Right ventricle myocardium inferior (tissue), 1 donor: ENCODE data around the gene RPL11. TPM values are rescaled to one million over a fixed set of nuclear protein-coding genes. Genes with fewer than 3 reads are reported as not detected.
"Not testable (repeated sequence)": the region's sequence is repeated elsewhere in the genome, so short reads cannot be mapped to it uniquely, and the experiment has no call there.

Experiments used
- ATAC-seq: fragments of 200-7000 bp; cut with Tn5 transposase; one replicate; pipeline ENCODE4 v1.9.1; 2020; ENCODE audit warnings: mild to moderate bottlenecking, moderate library complexity
- DNase-seq: peaks from one replicate; pipeline ENCODE4 v3.0.0; 2021; ENCODE audit errors: missing footprints
- intact Hi-C: fragments of 100-400 bp; cut with DNase I; formaldehyde crosslinking; loops from one replicate; pipeline ENCODE4 v1.11.0; 2022
- total RNA-seq: library from RNA; stranded (reverse); fragmentation: NEBNext Ultra II Directional; extraction: Animal tissue kit (Norgen Biotek cat#: 25700); gene quantifications from one replicate; pipeline ENCODE4 v1.2.1, GENCODE V29; 2021
- donor health status: DM: no; HTN: yes; CAD: no; lungs with severe emphysema.

RPL11 gene
- total RNA-seq, 1 donor from 2014 or later = 681 TPM

DNA sequence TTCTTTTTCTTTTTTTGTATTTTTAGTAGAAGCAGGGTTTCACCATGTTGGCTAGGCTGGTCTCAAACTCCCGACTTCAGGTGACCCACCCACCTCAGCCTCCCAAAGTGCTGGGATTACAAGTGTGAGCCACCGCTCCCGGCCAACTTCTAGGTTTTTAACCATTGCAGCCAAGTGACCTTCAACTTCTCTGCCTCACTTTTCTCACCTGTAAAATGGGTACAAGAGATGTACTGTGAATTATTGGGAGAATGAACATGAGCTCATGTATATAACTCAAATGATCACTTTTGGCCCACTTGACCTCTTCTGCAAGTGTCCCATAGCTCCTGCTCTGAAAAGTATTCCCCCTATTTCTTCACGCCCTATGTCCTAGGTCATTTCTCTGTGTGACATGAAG, 11.8 kb upstream of the RPL11 start:
- ATAC-seq = no peak
- DNase-seq = no peak
- intact Hi-C loops = no loop called here

DNA sequence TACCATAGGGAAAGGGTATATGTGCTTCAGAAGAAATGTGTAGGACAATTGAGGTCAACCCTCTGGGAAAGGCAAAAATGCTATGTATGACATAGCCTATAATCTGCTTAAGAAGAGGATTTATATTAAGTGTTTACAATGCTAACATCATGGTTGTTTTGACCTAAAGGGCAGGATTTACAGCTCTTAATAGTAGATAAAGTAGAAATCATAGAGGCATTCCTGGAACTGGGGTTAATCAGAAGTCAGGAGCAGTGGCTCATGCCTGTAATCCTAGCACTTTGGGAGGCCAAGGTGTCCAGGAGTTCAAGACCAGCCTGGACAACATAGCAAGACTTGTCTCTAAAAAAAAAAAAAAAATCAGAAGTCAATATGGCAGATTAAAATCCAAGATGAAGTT, 8.7 kb upstream of the RPL11 start:
- ATAC-seq (no peak), DNase-seq (no peak)
- intact Hi-C loops = no loop called here

DNA sequence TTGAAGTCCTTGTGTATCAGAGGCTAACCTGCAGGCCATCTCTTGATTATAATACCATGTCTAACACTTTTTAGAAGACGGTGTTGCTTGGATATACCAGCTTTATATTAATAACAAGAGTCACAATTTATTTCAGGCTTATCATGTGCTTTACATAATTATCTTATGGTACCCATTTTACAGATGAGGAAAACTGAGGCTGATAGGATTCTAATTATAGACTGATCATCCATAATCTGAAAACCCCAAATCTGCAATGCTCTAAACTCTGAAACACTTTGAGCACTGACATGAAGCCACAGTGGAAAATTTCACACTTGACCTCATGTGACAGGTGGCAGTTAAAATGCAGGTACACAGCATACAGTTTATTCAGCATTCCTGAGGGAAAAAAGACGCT, 7.2 kb upstream of the RPL11 start:
- DNase-seq (no peak), ATAC-seq (no peak)
- intact Hi-C loops = no loop called here

DNA sequence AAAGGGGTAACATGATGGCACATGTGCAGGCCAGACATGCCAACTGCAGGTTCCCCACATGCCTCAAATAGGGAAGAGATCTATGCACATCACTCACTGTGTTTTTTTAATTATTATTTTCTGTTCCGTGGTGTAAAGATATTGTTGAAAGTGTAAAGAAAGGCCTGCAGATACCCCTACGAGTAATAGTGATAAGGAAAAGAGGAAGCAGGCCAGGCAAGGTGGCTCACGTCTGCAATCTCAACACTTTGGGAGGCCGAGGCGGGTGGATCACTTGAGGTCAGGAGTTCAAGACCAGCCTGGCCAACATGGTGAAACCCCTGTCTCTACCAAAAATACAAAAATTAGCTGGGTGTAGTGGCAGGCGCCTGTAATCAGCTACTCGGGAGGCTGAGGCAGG, 6.4 kb upstream of the RPL11 start:
- intact Hi-C loops, DNase-seq, ATAC-seq: not testable (repeated sequence)

DNA sequence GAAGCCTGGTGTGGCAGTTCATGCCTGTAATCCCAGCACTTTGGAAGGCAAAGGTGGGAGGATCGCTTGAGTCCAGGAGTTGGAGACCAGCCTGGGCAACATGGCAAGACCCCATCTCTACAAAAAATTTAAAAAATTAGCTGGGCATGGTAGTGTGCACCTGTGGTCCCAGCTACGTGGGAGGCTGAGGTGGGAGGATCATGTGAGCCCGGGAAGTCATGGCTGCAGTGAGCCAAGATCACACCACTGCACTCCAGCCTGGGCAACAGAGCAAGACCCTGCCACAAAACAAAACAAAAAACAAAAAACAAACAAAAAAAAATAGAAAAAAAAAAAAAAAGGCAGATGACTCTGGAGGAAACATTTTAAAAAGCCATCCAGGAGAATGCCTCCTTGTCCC, 3.9 kb upstream of the RPL11 start:
- intact Hi-C loops, ATAC-seq, DNase-seq: not testable (repeated sequence)

DNA sequence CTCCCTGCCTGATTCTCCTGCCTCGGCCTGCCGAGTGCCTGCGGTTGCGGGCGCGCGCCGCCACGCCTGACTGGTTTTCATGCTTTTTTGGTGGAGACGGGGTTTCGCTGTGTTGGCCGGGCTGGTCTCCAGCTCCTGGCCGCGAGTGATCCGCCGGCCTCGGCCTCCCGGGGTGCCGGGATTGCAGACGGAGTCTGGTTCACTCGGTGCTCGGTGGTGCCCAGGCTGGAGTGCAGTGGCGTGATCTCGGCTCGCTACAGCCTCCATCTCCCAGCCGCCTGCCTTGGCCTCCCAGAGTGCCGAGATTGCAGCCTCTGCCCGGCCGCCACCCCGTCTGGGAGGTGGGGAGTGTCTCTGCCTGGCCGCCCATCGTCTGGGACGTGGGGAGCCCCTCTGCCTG, 3.3 kb upstream of the RPL11 start:
- ATAC-seq, intact Hi-C loops, DNase-seq: not testable (repeated sequence)

DNA sequence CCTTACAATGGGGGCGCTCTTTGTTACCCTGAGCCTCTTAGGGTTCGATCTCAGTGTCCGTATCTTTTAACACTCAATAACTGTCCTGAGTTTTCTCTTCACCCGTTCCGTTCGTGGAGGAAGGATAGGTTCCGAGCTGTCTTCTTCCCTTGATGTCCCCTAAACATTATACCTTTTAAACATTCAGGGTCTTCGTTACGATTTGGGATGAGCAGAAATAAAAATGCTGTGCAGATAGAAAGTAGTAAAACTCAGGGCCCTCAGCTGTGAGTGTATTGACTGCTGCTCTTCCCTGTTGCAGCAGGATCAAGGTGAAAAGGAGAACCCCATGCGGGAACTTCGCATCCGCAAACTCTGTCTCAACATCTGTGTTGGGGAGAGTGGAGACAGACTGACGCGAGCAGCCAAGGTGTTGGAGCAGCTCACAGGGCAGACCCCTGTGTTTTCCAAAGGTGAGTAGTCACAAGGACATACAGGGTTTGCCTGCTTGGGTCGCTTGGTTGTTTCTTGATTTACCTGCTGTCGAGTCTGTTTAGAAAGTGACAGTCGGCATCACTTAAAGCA, 784 bp downstream of the RPL11 start:
- intact Hi-C loops = loop anchor here (5.0 kb wide), 1 partner anchor 50 kb away; the partner anchor contains the start of gene ELOA
- ATAC-seq (no peak), DNase-seq (no peak)

DNA sequence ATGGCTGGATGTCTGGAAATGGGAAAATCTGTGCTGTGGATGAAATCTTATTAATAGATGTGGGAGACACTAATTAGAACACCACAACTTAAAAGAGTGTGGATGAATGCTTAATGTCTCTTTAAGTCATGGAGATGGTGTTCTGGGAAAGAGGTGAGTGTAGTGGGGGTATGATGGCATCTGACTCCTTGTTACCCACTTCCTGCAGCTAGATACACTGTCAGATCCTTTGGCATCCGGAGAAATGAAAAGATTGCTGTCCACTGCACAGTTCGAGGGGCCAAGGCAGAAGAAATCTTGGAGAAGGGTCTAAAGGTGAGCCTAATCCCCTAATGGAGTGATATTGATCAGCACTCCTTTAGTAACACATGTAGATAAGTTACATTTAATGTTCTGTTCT, 2.0 kb downstream of the RPL11 start:
- DNase-seq (no peak), ATAC-seq (no peak)
- intact Hi-C loops = loop anchor here (5.0 kb wide), 1 partner anchor 49 kb away; the partner anchor contains the start of gene ELOA

DNA sequence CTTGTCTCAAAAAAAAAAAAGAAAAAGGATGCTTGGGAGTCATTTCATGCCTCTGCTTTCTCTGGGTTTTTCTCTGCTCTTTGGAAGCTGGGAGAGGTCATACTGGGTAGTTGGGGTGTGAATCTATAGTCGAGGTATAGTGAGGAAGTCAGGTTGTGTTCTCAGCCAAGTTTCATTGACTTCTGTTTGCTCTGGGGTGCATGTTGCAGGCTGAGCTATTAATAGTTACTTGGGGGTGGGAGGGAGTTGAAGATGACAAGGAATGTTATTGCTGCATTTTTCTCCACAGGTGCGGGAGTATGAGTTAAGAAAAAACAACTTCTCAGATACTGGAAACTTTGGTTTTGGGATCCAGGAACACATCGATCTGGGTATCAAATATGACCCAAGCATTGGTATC, 2.8 kb downstream of the RPL11 start:
- no peak for ATAC-seq
- intact Hi-C loops = loop anchor here (5.0 kb wide), 1 partner anchor 48 kb away; the partner anchor contains the start of gene ELOA
- no peak for DNase-seq

DNA sequence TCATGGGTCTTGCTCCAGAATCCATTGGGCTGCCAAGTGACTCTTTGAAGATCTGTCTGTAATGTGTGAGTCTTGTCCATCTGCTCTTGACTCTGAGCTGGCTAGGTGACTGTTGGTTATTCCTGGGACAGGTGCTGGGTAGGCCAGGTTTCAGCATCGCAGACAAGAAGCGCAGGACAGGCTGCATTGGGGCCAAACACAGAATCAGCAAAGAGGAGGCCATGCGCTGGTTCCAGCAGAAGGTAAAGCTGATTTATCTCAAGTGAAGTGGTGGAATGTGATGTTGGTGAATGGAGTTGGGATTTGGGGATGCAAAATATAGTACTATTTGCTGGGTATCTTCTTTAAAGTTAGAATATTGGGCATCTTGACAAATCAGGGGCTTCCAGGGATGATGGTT, 4.1 kb downstream of the RPL11 start:
- ATAC-seq (no peak), DNase-seq (no peak)
- intact Hi-C loops = no loop called here

DNA sequence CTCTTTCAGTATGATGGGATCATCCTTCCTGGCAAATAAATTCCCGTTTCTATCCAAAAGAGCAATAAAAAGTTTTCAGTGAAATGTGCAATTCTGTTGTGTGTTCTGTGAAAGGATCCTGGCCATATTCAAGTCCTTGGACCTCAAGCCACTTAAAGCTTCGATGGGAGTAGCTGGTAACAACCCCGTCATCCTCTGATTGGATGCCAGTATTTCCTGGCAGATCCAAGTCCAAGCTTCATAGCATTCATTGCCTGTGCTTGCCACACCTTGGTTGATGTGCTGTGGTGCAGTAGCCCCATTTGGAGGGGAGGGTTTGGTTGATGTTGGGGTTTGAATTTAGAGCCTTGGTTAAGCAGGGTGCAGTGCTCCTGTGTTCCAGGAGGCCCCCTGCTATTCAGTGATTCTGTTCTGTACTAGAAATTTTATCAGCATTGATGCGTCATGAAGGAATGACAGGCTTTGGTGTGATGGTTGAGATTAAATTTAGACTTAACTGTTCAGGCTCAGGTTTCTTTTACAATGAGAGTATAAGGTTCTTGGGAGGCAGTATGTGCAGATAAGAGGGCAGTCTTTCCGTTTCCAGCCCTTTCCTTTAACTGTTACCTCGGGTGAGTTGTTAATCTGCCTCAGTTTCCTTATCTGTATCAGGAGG, 4.9 kb downstream of the RPL11 start:
- no peak for ATAC-seq
- DNase-seq = no peak
- intact Hi-C loops = no loop called here

DNA sequence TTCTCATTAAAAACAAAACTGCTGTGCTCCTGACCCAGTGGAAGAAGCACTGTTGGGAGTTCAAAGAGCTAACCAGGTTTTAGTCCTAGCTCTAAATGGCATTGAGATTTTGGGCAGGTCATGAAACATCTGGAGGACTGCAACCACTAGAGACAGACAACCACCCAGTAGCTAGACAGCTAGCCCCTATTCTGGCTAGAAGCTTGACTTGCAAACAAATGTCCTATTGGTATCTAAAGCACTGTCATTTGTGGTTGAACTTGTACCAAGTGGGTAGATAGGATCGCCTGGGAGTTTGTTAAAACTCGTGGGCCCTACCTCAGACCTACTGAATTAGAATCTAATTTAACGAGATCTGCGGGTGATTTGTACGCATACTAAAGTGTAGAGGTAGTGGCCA, 6.9 kb downstream of the RPL11 start:
- ATAC-seq = no peak
- intact Hi-C loops = no loop called here
- no peak for DNase-seq

DNA sequence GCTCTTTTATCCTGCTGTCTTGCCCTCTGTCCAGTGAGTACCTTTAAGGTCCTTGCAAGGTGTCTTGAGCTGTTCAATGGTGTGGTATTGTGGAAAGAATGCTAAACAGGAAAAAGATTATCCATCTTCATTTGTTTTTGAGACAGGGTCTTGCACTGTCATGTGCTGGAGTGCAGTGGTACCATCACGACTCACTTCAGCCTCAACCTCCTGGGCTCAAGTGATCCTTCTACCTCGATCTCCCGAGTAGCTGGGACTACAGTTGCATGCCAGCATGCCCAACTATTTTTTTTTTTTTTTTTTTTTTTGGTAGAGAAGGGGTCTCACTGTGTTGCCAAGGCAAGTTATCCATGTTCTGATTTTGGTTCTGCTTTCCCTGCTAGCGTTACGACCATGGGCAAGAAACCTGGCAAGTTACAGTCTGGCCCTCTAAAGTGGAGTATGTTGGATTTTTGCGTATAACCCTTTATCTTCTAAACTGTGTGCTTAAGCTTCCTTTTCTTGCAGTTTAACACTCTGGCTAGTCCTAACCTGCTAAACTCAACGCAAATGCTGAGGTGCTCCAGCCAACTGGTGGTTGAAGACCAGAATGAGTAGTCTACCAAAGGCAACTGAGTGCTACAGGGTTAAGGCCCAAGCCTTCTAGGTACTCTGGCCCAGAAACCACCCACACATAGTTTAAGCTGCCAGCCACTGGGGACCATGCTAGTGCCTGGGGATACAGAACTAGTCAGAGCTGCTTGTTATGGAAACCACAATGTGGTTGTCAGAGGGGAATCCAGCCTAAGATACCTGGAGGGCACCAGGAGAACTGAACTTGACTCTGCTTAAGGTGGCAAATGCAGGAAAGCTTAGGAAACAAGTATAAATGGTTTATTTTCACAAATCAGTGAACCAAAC, 7.9 kb downstream of the RPL11 start:
- no peak for ATAC-seq
- intact Hi-C loops = no loop called here
- no peak for DNase-seq

DNA sequence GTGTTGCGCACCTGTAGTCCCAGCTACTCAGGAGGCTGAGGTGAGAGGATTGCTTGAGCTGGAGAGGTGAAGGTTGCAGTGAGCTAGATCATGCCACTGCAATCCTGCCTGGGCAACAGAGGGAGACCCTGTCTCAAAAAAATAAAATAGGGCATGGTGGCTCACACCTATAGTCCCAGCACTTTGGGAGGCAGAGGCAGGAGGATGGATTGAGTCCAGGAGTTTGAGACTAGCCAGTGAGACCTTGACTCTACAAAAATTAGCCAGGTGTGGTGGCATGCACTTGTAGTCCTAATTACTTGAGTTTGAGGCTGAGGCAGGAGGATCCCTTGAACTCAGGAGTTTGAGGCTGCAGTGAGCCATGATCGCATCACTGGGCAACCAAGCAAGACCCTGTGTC, 9.7 kb downstream of the RPL11 start:
- DNase-seq (no peak), ATAC-seq (no peak)
- intact Hi-C loops = no loop called here

DNA sequence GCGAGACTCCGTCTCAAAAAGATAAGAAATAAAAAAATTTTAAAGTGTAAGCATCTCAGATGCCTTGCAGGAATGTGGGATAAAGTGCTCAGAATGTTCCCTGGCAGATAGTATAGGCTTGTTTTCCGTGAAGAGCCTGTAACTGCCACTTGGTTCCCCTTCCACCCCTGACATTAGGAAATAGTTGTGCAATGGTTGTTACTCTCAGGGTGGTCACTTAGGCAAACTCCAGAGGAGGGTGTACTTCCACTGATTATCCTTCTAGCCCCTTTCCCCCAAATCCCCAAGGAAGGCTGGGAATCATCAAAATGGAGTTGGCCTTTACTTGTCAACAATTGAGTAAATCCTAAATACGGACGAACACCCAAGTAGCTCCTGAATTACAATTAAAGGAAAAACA, 10.4 kb downstream of the RPL11 start:
- intact Hi-C loops = no loop called here
- no peak for DNase-seq
- no peak for ATAC-seq

DNA sequence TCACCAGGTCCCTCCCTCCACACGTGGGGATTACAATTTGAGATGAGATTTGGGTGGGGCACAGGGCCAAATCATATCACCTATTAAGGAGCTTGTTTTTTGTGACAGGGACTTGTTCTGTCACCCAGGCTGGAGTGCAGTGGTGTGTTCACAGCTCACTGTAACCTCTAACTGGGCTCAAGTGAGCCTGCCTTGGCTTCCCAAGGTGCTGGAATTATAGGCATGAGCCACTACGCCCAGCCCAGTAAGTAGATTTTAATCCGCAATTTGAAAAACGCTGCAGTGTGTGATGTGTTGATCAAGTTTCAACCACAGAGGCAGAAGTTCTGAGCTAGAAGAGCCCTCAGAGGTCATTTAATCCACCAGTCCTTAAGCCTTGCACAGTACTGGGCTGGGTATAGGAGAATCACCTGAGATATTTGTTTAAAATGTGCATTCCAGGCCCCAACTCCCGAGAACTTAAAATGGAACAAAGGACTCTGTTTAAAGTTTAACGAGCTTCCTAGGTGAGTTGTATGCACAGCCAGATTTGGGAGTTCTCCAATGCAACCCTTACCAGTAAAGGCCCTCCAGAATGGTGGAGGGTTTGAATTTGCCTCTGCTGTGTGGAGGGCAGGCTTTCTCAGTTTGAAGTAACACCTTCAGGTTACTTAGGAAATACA, 13.4 kb downstream of the RPL11 start:
- intact Hi-C loops = no loop called here
- ATAC-seq = no peak

DNA sequence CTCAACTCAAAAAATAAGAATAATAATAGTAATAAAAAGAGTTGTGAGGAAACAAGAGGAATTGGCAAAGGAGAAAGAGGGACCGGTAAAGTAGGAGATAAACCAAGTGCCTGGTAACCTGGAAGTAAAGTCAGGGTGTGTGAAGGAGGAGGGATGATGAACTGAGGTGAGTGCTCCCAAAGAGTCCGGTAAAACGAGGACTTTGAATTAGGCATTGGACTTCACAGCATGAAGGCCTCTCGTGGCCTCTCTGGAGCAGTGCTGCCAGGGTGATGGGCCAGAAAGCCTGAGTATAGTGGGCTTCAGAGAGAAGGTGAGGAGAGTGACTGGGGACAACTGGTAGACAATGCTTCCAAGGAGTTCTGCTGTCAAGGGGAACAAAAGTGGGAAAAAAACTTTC, 17.6 kb downstream of the RPL11 start:
- no peak for ATAC-seq
- no peak for DNase-seq
- intact Hi-C loops = no loop called here

More for the DNA sequence above, 13.4 kb downstream of the RPL11 start:
- no peak for DNase-seq

DNA sequence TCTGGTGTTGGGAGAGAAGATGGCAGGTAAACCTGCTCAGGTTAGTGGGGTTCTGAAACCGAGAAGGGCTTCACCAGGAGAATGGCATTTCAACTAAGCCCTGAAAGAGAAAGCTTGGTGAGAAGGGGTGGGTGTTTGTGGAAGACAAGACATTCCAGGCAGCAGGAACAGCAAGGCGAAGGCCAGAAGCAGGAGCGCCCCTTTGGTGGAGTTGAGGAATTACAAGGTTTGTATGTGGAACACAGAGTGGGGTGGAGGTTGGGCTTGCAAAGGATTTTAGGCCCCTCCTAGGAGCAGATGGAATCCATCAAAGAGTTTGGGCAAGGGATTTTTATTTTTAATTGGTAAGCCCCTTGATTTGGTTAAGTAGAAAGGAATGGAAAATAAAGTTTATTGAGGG, 26.9 kb downstream of the RPL11 start:
- intact Hi-C loops = no loop called here
- DNase-seq (no peak), ATAC-seq (no peak)

DNA sequence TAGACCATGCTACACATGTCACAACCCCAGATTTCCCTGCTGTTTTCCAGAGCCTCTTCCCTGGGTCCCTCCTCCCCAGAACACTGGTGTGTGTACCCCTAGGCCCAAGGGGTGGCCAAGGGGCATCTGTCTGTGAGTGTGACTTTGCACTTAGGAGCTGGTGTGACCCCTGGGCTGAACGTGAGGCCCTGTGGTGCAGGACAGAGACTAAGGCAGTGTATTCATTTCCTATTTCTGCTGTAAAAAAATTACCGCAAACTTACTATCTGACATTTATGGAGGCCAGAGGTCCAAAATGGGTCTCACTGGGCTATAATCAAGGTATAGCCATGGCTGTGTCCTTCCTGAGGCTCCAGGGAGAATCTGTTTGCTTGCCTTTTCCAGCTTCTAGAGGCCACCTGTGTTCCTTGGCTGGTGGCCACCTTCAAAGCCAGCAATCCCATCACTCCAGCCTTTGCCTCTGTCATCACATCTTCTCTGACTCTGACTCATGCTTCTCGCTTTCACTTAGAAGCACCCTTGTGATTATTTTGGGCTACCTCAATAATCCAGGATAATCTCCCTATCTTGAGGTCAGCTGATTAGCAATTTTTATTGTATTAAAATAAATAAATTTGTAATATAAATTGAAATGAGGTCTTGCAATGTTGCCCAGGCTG, 27.7 kb downstream of the RPL11 start:
- ATAC-seq = no peak
- no peak for DNase-seq
- intact Hi-C loops = no loop called here
